Measurements from ENCODE around the gene ARVCF. TPM values are rescaled to one million over a fixed set of nuclear protein-coding genes. Genes with fewer than 3 reads are reported as not detected.

The ARVCF gene
- total and polyA plus RNA-seq, 2 of the 8 experiments (the other 6 are each of a cell fraction or from before 2014, with no cell fraction given), result 31.0 to 43.2 TPM

- H3K56ac ChIP-seq (replicated peaks; ENCODE audit: insufficient read length, low read depth, low read length), result no peak overlapping the region
- H3K79me2 ChIP-seq (ENCODE audit: control insufficient read depth in 1 of 2, insufficient read depth in 2 of 2, low read length in 2 of 2), result no peaks in the 10 kb centered on the region
- H3K27ac ChIP-seq (ENCODE audit: low read depth, low read length), result peak overlapping the region; percentile 51; the same call in 1 of the 2 replicates
- H3K18ac ChIP-seq (ENCODE audit: extremely low read depth, low read length), result no peak overlapping the region
- H3K36me3 ChIP-seq (ENCODE audit: control insufficient read depth in 2 of 4, insufficient read depth in 4 of 4, low read length in 3 of 4), result peaks cover 8 to 30% (median 12%) of the 10 kb centered on the region in 4 experiments; a peak in 6 of 8 replicates
- H2BK20ac ChIP-seq (ENCODE audit: low read length), result no peak overlapping the region
- ChIA-PET POLR2A (ENCODE audit: partially characterized antibody) (interaction anchor here (0.9 to 4.2 kb wide), 17 partner anchors 11 to 155 kb away, joined by 3 to 17 read pairs (median 4); partner anchors contain the start of gene RANBP1), CTCF (ENCODE audit: partially characterized antibody) (interaction anchor here (1.0 to 16.2 kb wide), 12 partner anchors 8 to 167 kb away, joined by 3 to 369 read pairs (median 6); partner anchors contain the start of gene TRMT2A)
- no peak overlapping the region for H2BK12ac ChIP-seq (ENCODE audit: low read depth, low read length)
- 97% methylated on average over 38 of the region's 46 CpGs; no CpG with 5 or more reads in 1 of the 2 experiments for WGBS, 2 experiments (ENCODE audit: extremely low coverage in 1 of 2, insufficient coverage in 1 of 2, insufficient read length in 1 of 2, insufficient replicate concordance in 2 of 2, low coverage in 1 of 2, low lambda C conversion rate in 2 of 2, missing lambda C conversion rate in 1 of 2)
- no peak overlapping the region for H2BK120ac ChIP-seq (replicated peaks; ENCODE audit: low read depth, low read length)
- H2AK5ac ChIP-seq (ENCODE audit: low read depth, low read length), result no peak overlapping the region
- no peak overlapping the region for H3K4me3 ChIP-seq (ENCODE audit: extremely low read depth in 1 of 4, insufficient read depth in 2 of 4, low read depth in 3 of 4, low read length in 4 of 4)
- no peak overlapping the region for H4K8ac ChIP-seq (ENCODE audit: extremely low read depth, insufficient read depth, low read length)
- H3K4ac ChIP-seq (replicated peaks; ENCODE audit: insufficient read length, low read depth, low read length), result no peak overlapping the region
- H3K4me1 ChIP-seq (replicated peaks in 1 of 4; ENCODE audit: control insufficient read depth in 3 of 4, insufficient read depth in 4 of 4, low read length in 3 of 4), result peaks cover 3 to 15% (median 13%) of the 10 kb centered on the region in 4 experiments; a peak in 6 of 7 replicates
- no peaks in the 10 kb centered on the region for H3K27me3 ChIP-seq (replicated peaks in 1 of 4; ENCODE audit: control insufficient read depth in 3 of 4, extremely low read depth in 1 of 4, insufficient read depth in 3 of 4, low read length in 3 of 4)
- no peak overlapping the region for H3K23ac ChIP-seq (ENCODE audit: insufficient read length)
- no peak overlapping the region for H3K4me2 ChIP-seq (ENCODE audit: insufficient read depth in 1 of 2, low read depth in 2 of 2, low read length in 2 of 2)
- peaks cover 11 to 19% of the 10 kb centered on the region in 2 experiments for H4K20me1 ChIP-seq (replicated peaks in 1 of 2; ENCODE audit: control insufficient read depth in 1 of 2, insufficient read depth in 2 of 2, low read length in 2 of 2)
- no peaks in the 10 kb centered on the region; the same call in 1 of the 2 replicates for H3K23me2 ChIP-seq (ENCODE audit: low read depth, low read length)
- DNase-seq (ENCODE audit: low read depth in 1 of 2, low spot score in 2 of 2), result no peak
- H4K5ac ChIP-seq (ENCODE audit: insufficient read length, low read depth, low read length), result no peak overlapping the region
- H2BK15ac ChIP-seq (ENCODE audit: low read length), result no peak overlapping the region
- H2AFZ ChIP-seq (ENCODE audit: low read length), result no peak overlapping the region
- H2BK5ac ChIP-seq (ENCODE audit: low read depth, low read length), result 0 out of 2 replicates have a peak overlapping the region, but pooled peaks have one; percentile 5
- no peaks in the 10 kb centered on the region for H3K79me1 ChIP-seq (ENCODE audit: low read depth, low read length)
- no peak overlapping the region for H4K91ac ChIP-seq (replicated peaks; ENCODE audit: insufficient read length, low read length)
- no peaks in the 10 kb centered on the region for H3K9me3 ChIP-seq (ENCODE audit: insufficient read depth in 2 of 2, low read depth in 1 of 2, low read length in 1 of 2)
- no peak overlapping the region for H3K14ac ChIP-seq (ENCODE audit: insufficient read length)
- H3K9ac ChIP-seq (replicated peaks in 1 of 4; ENCODE audit: extremely low read depth in 1 of 4, low read depth in 3 of 4, low read length in 3 of 4), result no peak overlapping the region
- FAIRE-seq, result no peak
- TF ChIP-seq POLR2A (IDR thresholded peaks at IDR 0.05; ENCODE audit: control extremely low read depth in 1 of 2, low read depth in 2 of 2, low read length in 2 of 2), result no peak
- TF ChIP-seq CBX5 (IDR thresholded peaks at IDR 0.05; ENCODE audit: low read depth, low read length), result no peak
- TF ChIP-seq SP1 (IDR thresholded peaks at IDR 0.05; ENCODE audit: low read depth, low read length), result no peak
- TF ChIP-seq POU5F1 (IDR thresholded peaks at IDR 0.05; ENCODE audit: low read depth, low read length), result no peak
- no peak for TF ChIP-seq SIRT6 (IDR thresholded peaks at IDR 0.05; ENCODE audit: low read length)
- TF ChIP-seq HDAC6 (IDR thresholded peaks at IDR 0.05; ENCODE audit: low read depth, low read length), result no peak
- no peak for TF ChIP-seq EP300 (IDR thresholded peaks at IDR 0.05; ENCODE audit: borderline replicate concordance in 1 of 2, low read depth in 2 of 2, low read length in 2 of 2)
- TF ChIP-seq SRF (IDR thresholded peaks at IDR 0.05; ENCODE audit: low read depth, low read length), result no peak
- no peak for TF ChIP-seq KDM5A (IDR thresholded peaks at IDR 0.05; ENCODE audit: low read length)
- no peak for TF ChIP-seq ASH2L (IDR thresholded peaks at IDR 0.05; ENCODE audit: low read length)
- TF ChIP-seq RAD21 (IDR thresholded peaks at IDR 0.05 in 1 of 2, conservative IDR thresholded peaks at IDR 0.05 in 1 of 2; ENCODE audit: low read depth in 2 of 2, low read length in 2 of 2), result no peak
- TF ChIP-seq USF2 (IDR thresholded peaks at IDR 0.05; ENCODE audit: low read length), result no peak
Observed at GRCh38 chr22:19973551-19974267, 42.9 kb downstream of the ARVCF start.
